Spleen (tissue), 11 donors: Measurements from ENCODE around the gene RHOT2. TPM values are rescaled to one million over a fixed set of nuclear protein-coding genes. Genes with fewer than 3 reads are reported as not detected.

Experiments used
- DNase-seq: peaks from one replicate; pipeline ENCODE4 v3.0.0-alpha.2; 2020
- H3K27ac ChIP-seq, 8 donors: fragments of 200-600 bp; sonication (generic) in 7 of 8; 1 replicate in 4 of 8; 2 replicates in 4 of 8; pipeline versions ENCODE4 v1.5.0 to v1.8.0; 2016 to 2021; ENCODE audit warnings: inconsistent platforms in 4 of 8, mild to moderate bottlenecking in 4 of 8, moderate library complexity in 1 of 8
- H3K27me3 ChIP-seq, 7 donors: fragments of 200-600 bp; sonication (generic) in 6 of 7; replicated peaks in 1 of 7; 1 replicate in 4 of 7; 2 replicates in 3 of 7; pipeline versions ENCODE4 v1.5.0 to v1.8.0; 2016 to 2021; ENCODE audit warnings: inconsistent platforms in 3 of 7, mild to moderate bottlenecking in 1 of 7
- H3K36me3 ChIP-seq, 6 donors: fragments of 200-600 bp; sonication (generic) in 5 of 6; 1 replicate in 4 of 6; 2 replicates in 2 of 6; pipeline versions ENCODE4 v1.5.0 to v1.8.0; 2016 to 2021; ENCODE audit warnings: inconsistent platforms in 2 of 6
- H3K4me1 ChIP-seq, 6 donors: fragments of 200-600 bp; sonication (generic) in 5 of 6; 1 replicate in 3 of 6; 2 replicates in 3 of 6; pipeline versions ENCODE4 v1.5.0 to v1.8.0; 2016 to 2021; ENCODE audit warnings: inconsistent platforms in 3 of 6
- H3K4me3 ChIP-seq, 8 donors: fragments of 200-600 bp; sonication (generic) in 7 of 8; 1 replicate in 4 of 8; 2 replicates in 4 of 8; pipeline versions ENCODE4 v1.5.0 to v1.8.0; 2016 to 2021; ENCODE audit warnings: inconsistent platforms in 4 of 8, mild to moderate bottlenecking in 4 of 8, moderate library complexity in 2 of 8
- H3K9me3 ChIP-seq, 8 donors: fragments of 200-600 bp; sonication (generic) in 7 of 8; 1 replicate in 4 of 8; 2 replicates in 4 of 8; pipeline versions ENCODE4 v1.5.0 to v1.8.0; 2016 to 2021; ENCODE audit warnings: inconsistent platforms in 4 of 8
- POLR2A ChIP-seq, 3 donors: fragments of 450-650 bp; IDR thresholded peaks; one replicate each; pipeline ENCODE4 v1.5.1; 2017; ENCODE audit warnings: antibody characterized with exemption in 3 of 3, mild to moderate bottlenecking in 1 of 3
- POLR2AphosphoS5 ChIP-seq, 3 donors: sonication (generic); formaldehyde crosslinking; IDR thresholded peaks; one replicate each; pipeline ENCODE4 v1.5.1; 2017; ENCODE audit warnings: antibody characterized with exemption in 3 of 3
- WGBS, 5 donors: extraction: QIAGEN DNeasy Blood & Tissue Kit in 3 of 5; methylation state at CpG; one replicate each; pipeline versions ENCODE4 v1.1.5 to v1.1.7; 2013 to 2018; 5-methylcytosine and 5-hydroxymethylcytosine counted together
- intact Hi-C: fragments of 100-400 bp; cut with DNase I; formaldehyde crosslinking; loops from one replicate; pipeline ENCODE4 v1.15.0; 2023; ENCODE audit warnings: low total_unique reads
- polyA plus RNA-seq, 3 donors: library from polyadenylated mRNA; stranded (reverse); fragments of 200-250 nt; gene quantifications; one replicate each; pipeline ENCODE4 v1.2.1, GENCODE V29; 2013
- total RNA-seq, 7 donors: library from RNA; depleted of rRNA in 3 of 7; stranded (reverse); fragments of >200 nt in 3 of 7; fragmentation: NEBNext Ultra II Directional in 4 of 7; extraction: Animal tissue kit (Norgen Biotek cat#: 25700) in 4 of 7; gene quantifications; one replicate each; pipeline versions ENCODE4 v1.1.0 to v1.2.1, GENCODE V29; 2016 to 2021
- TF ChIP-seq, protein P1 (sequence below), 11 experiments: fragments of 200-600 bp in 7 of 11; fragments of 450-650 bp in 4 of 11; sonication (generic) in 4 of 11; IDR thresholded peaks in 8 of 11; conservative IDR thresholded peaks in 3 of 11; 1 replicate in 7 of 11; 2 replicates in 4 of 11; pipeline versions ENCODE4 v1.4.0 to v1.8.0; 2016 to 2021; ENCODE audit warnings: antibody characterized with exemption in 11 of 11, inconsistent platforms in 4 of 11, mild to moderate bottlenecking in 1 of 11
- donor health status: healthy with polysubstance abuse.
- donor health status: DM: no; HTN: no; CAD: no; lungs with moderate emphysema.
- donor health status: DM: no; HTN: no; CAD: no.
- donor health status: Bipolar disorder and iron deficiency.
- donor health status: healthy.
- donor health status: DM: no; HTN: no; CAD: no.
- donor health status: DM: yes; HTN: yes; CAD: no.

Gene RHOT2
- total and polyA plus RNA-seq, 10 donors: 71.3 to 309 (median 137) TPM

DNA sequence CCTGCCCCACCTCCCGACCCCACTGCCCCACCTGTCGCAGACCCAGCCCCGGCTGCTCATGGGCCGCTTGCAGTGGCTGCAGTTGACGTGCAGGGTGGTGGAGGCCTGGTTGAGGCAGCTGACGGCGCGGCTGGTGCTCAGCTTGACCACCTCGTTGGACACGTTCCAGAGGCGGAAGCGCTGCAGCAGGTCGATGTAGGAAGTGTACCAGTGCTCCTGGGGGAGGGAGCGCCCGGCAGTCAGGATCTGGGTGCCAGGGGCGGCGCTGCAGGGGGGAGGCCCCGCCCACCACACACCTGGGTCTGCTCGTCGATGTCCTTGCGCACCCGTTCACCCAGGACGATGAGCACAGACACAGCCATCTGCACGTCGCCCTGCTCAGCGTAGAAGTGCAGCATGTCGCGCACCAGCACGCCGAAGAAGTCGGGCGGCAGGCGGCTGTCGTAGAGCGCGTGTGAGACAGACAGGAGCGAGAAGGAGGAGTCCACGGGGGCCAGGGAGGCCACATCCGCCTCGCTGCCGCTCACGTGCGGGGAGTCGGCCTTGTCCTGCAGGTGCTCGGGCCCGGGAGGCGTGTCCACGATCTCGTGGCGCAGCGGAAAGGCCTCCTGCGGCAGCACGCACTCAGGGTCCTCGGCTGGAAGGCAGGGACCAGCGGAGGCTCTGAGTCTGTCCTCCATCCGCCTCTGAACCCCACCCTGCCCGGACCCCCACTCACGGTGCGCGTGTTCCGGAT lies 17.2 kb downstream of the RHOT2 start:
- Histone ChIP-seq H3K36me3 (peaks cover 0 to 56% (median 32%) of the 10 kb centered on the region in 6 donors), H3K4me1 (peaks cover 40 to 92% (median 79%) of the 10 kb centered on the region in 6 donors), H3K27ac (peak overlapping the region in 6 of 8 donors; percentile 78 to 93 (median 88)), H3K4me3 (peak overlapping the region in 7 of 8 donors; percentile 67 to 93 (median 75)), H3K9me3 (no peaks in the 10 kb centered on the region), H3K27me3 (no peaks in the 10 kb centered on the region)
- TF ChIP-seq POLR2A (IDR thresholded peaks at IDR 0.05) (no peak), POLR2AphosphoS5 (IDR thresholded peaks at IDR 0.05) (peak in 2 of 3 donors; percentile 12 to 36)
- TF ChIP-seq, protein P1, sequence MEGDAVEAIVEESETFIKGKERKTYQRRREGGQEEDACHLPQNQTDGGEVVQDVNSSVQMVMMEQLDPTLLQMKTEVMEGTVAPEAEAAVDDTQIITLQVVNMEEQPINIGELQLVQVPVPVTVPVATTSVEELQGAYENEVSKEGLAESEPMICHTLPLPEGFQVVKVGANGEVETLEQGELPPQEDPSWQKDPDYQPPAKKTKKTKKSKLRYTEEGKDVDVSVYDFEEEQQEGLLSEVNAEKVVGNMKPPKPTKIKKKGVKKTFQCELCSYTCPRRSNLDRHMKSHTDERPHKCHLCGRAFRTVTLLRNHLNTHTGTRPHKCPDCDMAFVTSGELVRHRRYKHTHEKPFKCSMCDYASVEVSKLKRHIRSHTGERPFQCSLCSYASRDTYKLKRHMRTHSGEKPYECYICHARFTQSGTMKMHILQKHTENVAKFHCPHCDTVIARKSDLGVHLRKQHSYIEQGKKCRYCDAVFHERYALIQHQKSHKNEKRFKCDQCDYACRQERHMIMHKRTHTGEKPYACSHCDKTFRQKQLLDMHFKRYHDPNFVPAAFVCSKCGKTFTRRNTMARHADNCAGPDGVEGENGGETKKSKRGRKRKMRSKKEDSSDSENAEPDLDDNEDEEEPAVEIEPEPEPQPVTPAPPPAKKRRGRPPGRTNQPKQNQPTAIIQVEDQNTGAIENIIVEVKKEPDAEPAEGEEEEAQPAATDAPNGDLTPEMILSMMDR (IDR thresholded peaks at IDR 0.05 in 8 of 11, conservative IDR thresholded peaks at IDR 0.05 in 3 of 11): no peak
- WGBS, 5 donors: 93 to 97% (median 94%) methylated on average over 46 to 61 of the region's 61 CpGs
- DNase-seq: peak; percentile 89
- intact Hi-C loops: no loop called here

DNA sequence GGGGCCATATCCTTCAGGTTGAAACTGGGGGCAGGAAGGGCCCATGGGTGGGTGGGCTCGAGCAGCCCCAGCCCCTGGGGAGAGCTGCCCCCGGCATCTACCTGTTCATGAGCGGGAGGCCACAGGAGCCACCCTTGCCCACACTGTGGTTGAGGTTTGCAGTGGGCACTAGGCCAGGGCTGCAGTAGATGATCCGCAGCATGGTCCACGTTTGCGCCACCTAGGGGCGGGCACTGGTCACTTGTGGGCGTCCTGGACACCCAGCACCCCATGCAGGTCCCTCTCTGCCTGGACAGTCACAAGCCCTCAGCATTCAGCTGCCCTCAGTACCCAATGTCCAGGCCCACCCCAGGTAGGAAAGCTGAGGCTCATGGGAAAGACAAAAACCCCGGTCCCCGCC lies 18.0 kb downstream of the RHOT2 start:
- Histone ChIP-seq H3K4me3 (peak overlapping the region in 1 of 8 donors; percentile 93), H3K9me3 (no peaks in the 10 kb centered on the region), H3K4me1 (peaks cover 37 to 96% (median 81%) of the 10 kb centered on the region in 6 donors), H3K27ac (peak overlapping the region in 1 of 8 donors; percentile 14), H3K27me3 (no peaks in the 10 kb centered on the region), H3K36me3 (peaks cover 0 to 56% (median 32%) of the 10 kb centered on the region in 6 donors)
- intact Hi-C loops: no loop called here
- TF ChIP-seq POLR2AphosphoS5 (IDR thresholded peaks at IDR 0.05): no peak
- TF ChIP-seq, protein P1 (IDR thresholded peaks at IDR 0.05 in 8 of 11, conservative IDR thresholded peaks at IDR 0.05 in 3 of 11): peak in 7 of 11 experiments; percentile 6 to 54 (median 28)
- DNase-seq: peak; percentile 85
- 69 to 85% (median 77%) methylated on average over 3 to 10 of the region's 10 CpGs for WGBS, 5 donors

DNA sequence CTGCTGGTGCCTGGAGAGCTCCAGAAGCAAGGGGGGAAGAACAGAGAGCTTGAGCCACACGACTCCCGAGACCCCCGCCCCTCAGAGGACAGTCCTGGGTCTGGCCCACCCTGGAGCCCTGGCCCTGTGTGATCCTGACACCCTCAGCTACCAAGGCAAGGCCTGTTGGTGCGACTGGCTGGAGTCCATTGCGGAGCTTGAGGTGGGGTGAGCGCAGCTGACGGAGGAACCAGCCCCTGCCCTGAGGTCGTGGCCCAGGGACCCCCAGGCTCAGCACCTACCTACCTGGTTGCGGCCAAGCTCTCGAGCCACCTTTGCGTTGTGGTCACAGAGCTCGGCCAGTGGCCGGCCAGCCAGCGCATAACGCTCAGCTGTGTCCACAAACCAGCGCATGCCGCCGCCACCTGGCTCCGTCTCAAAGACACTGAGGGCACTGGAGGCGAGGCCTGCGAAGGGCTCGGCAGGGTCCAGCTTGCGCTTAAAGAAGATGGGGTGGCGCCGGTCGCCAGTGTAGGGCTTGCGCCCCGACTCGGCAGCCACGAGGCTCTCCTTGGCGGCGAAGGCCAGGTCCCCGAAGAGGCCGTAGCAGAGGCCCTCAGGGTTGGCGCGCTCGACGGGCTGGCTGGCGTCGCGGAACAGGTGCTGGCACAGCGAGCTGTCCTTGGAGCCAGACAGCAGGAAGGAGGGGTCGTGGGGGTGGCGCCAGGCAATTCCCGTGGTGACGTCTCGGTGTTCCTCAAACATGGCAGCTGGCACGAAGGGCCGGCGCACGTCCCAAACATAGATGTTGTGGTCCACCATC lies 18.7 kb downstream of the RHOT2 start:
- WGBS, 5 donors: 94 to 97% (median 95%) methylated on average over 49 to 51 of the region's 51 CpGs
- TF ChIP-seq, protein P1 (IDR thresholded peaks at IDR 0.05 in 8 of 11, conservative IDR thresholded peaks at IDR 0.05 in 3 of 11): no peak
- peak in 1 of 3 donors; percentile 36 for TF ChIP-seq POLR2AphosphoS5 (IDR thresholded peaks at IDR 0.05)
- Histone ChIP-seq H3K27me3 (peaks cover 0 to 6% (median 0%) of the 10 kb centered on the region in 7 donors), H3K4me3 (no peak overlapping the region), H3K4me1 (peaks cover 30 to 89% (median 74%) of the 10 kb centered on the region in 6 donors), H3K27ac (no peak overlapping the region), H3K36me3 (peaks cover 0 to 51% (median 29%) of the 10 kb centered on the region in 6 donors), H3K9me3 (no peaks in the 10 kb centered on the region)
- DNase-seq: no peak
- intact Hi-C loops: no loop called here

DNA sequence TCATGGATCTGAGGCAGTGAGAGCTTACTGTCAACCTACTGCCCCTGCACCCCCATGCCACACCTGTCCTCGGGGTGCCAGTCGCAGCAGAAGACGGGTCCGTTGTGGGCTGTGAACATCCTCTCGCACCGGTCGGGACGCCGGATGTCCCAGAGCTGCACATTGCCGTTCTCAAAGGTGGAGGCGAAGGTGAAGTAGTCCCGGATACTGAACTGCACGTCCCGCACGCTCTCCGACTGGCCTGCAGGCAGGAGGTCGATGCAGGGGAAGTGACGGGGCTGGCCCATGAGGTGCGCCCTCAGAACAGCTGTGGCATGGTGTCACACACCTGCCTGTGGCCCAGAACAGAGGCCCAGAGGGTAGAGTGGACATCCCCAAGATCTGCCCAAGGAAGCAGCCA lies 19.6 kb downstream of the RHOT2 start:
- H3K36me3 ChIP-seq: peaks cover 0 to 43% (median 21%) of the 10 kb centered on the region in 6 donors
- WGBS, 5 donors: 91 to 97% (median 94%) methylated on average over 19 of the region's 19 CpGs
- peaks cover 0 to 11% (median 0%) of the 10 kb centered on the region in 7 donors for H3K27me3 ChIP-seq
- no peaks in the 10 kb centered on the region for H3K9me3 ChIP-seq
- no peak overlapping the region for H3K27ac ChIP-seq
- intact Hi-C loops: no loop called here
- H3K4me1 ChIP-seq: peaks cover 27 to 80% (median 66%) of the 10 kb centered on the region in 6 donors
- no peak for DNase-seq
- TF ChIP-seq, protein P1 (IDR thresholded peaks at IDR 0.05 in 8 of 11, conservative IDR thresholded peaks at IDR 0.05 in 3 of 11): no peak
- TF ChIP-seq POLR2AphosphoS5 (IDR thresholded peaks at IDR 0.05): no peak
- no peak for TF ChIP-seq POLR2A (IDR thresholded peaks at IDR 0.05)
- no peak overlapping the region for H3K4me3 ChIP-seq
